GM12864 (cell line): ENCODE measurements around the gene TOR1AIP1.
A peak's percentile ranks its signal among the peaks of the same experiment; 100 is the strongest.
"Not testable (repeated sequence)": the region's sequence is repeated elsewhere in the genome, so short reads cannot be mapped to it uniquely, and the experiment has no call there.

Source experiments
- DNase-seq: peaks from one replicate; pipeline ENCODE4 v3.0.0-alpha.2; 2011; ENCODE audit warnings: low read depth
- H3K4me3 ChIP-seq: 2 replicates; pipeline ENCODE4 v1.5.1; 2011; ENCODE audit warnings: mild to moderate bottlenecking, low read depth, low read length, control low read depth
- TF ChIP-seq, protein P1 (sequence below): IDR thresholded peaks from 2 replicates; pipeline ENCODE4 v1.5.1; 2011; ENCODE audit warnings: low read depth, mild to moderate bottlenecking, moderate library complexity, low read length, control low read depth, inconsistent platforms; ENCODE audit errors: missing control alignments

TOR1AIP1 gene

DNA sequence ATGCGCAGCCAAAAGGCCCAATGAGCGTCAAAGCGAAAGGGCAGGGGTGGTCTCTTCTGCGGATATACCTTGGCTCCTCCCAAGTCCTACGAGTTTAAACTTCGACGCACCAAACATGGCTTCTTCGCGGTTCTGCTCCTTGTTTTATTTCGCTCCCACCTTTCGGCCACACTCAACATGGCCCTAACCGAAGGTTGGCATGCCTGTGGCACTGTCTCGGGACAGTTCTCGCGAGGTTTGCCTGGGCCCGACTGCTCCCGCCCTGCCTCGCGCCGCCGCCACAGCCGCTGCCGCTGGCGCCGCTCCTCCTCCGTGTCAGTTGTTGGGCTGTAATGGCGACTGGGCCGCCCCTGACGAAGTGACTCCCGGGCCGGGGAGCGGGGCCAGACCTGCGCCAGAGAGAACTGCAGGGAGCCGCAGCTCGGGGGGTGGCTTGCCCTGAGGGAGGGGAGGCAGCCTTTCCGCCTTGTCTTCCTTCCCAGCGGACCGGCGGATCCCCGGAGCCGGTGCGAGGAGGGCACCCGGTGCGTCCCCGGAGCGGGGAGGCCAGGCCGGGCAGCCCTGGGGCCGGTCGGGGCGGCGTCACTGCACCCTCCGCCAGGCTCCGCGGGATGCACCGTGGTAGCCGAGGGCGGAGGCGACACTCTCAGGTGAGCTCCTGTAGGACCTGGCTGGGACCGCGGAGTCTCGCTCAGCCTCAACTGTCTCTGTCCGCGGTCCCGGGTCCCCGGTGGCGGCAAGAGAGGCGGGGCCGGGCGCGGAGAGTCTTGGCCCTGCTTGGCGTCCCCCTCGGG lies 72.6 kb downstream of the TOR1AIP1 start, which contains the start of gene CEP350:
Gene CEP350 (plus strand): TSS at position 318 of the 794 bp plus-strand sequence. CDS start 31,372 bp downstream, outside the sequence.
- H3K4me3 ChIP-seq: peak within 1 kb of the TSS; percentile 76
- peak; percentile 100 for DNase-seq
- TF ChIP-seq, protein P1, sequence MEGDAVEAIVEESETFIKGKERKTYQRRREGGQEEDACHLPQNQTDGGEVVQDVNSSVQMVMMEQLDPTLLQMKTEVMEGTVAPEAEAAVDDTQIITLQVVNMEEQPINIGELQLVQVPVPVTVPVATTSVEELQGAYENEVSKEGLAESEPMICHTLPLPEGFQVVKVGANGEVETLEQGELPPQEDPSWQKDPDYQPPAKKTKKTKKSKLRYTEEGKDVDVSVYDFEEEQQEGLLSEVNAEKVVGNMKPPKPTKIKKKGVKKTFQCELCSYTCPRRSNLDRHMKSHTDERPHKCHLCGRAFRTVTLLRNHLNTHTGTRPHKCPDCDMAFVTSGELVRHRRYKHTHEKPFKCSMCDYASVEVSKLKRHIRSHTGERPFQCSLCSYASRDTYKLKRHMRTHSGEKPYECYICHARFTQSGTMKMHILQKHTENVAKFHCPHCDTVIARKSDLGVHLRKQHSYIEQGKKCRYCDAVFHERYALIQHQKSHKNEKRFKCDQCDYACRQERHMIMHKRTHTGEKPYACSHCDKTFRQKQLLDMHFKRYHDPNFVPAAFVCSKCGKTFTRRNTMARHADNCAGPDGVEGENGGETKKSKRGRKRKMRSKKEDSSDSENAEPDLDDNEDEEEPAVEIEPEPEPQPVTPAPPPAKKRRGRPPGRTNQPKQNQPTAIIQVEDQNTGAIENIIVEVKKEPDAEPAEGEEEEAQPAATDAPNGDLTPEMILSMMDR: no peak

DNA sequence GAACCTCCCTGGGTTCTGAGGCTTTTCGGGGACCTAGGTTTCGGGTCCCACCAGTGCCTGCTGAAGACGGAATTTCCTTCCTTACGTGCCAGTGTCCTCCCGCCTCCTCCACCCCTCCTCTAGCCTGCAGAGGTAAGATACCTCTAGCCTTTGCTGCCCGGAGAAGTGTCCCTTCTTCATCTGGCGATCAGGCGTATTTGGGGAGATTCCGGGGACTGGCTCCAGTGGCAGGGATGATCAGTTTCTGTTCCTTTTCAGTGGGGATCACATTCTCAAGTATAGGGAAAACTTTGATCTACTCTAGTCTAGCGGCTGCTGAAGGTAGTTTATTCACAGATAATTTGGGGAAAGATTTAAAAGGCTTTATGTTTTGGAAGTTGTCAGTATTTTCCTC lies 73.2 kb downstream of the TOR1AIP1 start:
- peak overlapping the region; percentile 76 for H3K4me3 ChIP-seq
- no peak for DNase-seq
- TF ChIP-seq, protein P1: no peak

DNA sequence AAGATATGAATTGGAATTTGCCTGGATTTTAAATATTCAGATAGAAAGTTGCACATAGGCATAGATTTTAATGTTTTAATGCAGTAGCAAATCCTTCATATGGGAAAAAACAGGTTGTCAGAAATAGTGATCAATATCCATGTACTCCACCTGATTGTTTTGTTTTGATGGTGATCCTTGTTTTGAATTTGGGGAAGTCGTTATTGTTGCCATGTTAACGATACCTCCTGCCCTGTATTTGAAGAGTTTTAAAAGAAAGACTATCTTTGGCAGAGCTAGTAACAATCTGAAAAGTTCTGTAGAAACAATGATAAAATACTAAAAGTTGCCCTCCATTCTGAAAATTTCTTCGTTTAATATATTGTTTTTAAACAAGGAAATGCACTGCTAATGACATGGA lies 73.6 kb downstream of the TOR1AIP1 start:
- TF ChIP-seq, protein P1: no peak
- no peak for DNase-seq
- H3K4me3 ChIP-seq: peak overlapping the region; percentile 76

DNA sequence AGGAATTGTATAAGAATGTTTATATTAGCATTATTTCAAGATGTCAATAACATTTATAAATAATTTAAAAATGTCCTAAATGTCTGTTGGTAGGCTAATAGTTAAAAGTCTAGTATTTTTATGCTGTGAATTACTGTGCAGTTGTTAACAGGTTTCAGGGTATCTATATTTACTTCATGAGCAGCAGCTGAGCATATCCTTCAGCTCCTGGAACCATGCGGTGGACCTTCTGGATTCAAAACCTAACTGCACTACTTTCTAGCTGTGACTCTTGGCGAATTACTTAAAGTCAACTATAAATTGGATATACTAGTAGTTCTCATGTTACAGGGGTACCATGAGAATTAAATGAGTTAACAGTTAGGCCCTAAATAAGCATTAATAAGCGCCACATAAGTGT lies 76.3 kb downstream of the TOR1AIP1 start:
- H3K4me3 ChIP-seq: no peak overlapping the region
- TF ChIP-seq, protein P1: no peak
- no peak for DNase-seq

DNA sequence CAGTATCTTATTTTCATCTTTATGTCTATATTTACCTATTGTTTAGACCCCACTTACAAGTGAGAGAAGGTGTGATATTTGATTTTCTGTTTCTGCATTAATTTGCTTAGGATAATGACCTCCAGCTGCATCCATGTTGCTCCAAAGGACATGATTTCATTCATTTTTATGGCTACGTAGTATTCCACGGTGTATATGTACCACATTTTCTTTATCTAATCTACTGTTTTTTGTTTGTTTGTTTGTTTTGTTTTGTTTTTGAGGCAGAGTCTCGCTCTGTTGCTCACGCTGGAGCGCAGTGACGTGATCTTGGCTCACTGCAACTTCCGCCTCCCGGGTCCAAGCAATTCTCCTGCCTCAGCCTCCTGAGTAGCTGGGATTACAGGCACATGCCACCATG lies 80.1 kb downstream of the TOR1AIP1 start:
- H3K4me3 ChIP-seq, DNase-seq: not testable (repeated sequence)

DNA sequence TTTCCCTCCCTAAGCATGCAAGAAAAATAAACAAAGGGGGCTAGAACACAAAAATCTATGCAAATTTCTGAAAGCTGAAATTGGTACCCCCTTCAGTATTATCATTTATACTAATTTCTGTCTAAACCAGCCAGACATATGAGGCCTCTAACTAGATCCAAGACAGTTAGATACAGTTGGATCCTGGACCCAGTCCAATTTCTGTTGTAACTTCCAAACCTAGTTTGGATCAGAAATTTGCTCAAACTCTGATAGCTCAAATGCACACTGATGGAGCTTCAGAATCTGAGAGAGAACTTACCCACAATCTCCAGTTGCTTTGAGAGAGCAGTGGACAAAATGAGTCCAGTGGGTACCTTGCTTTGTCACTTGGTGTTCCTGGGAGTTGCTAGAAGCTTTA lies 84.5 kb downstream of the TOR1AIP1 start:
- TF ChIP-seq, protein P1: no peak
- H3K4me3 ChIP-seq: no peak overlapping the region
- DNase-seq: no peak

DNA sequence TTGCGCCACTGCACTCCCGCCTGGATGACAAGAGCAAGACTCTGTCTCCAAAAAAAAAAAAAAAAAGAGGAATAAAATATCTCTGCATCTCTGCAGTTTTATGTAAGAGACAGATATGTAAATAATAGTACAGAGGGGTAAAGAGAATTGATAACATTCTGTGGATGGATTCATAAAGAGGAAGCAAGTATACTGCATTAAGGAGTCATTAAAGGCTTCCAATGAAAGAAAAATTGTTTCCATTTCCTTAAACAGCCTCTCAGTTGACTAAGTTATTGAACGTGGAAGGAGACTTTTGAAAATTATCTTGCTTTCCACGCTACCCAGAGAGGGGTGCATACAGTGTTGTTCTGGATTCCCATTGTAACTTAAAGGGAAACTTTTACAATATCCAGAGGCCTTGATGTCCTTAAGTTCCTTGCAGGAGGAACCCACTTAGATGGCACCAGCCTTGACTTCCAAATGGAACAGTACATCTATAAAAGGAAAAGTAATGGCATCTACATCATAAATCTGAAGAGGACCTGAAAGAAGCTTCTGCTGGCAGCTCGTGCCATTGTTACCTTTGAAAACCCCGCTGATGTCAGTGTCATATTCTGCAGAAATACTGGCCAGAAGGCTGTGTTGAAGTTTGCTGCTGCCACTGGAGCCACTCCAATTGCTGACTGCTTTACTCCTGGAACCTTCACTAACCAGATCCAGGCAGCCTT lies 86.4 kb downstream of the TOR1AIP1 start:
- no peak overlapping the region for H3K4me3 ChIP-seq
- DNase-seq: no peak
- TF ChIP-seq, protein P1: no peak
